Measurements from ENCODE around the gene TEX35. TPM values are rescaled to one million over a fixed set of nuclear protein-coding genes. Genes with fewer than 3 reads are reported as not detected.
"Not testable (repeated sequence)": the region's sequence is repeated elsewhere in the genome, so short reads cannot be mapped to it uniquely, and the experiment has no call there.

TEX35 gene
- total RNA-seq, 1 donor from 2014 or later: not detected

DNA sequence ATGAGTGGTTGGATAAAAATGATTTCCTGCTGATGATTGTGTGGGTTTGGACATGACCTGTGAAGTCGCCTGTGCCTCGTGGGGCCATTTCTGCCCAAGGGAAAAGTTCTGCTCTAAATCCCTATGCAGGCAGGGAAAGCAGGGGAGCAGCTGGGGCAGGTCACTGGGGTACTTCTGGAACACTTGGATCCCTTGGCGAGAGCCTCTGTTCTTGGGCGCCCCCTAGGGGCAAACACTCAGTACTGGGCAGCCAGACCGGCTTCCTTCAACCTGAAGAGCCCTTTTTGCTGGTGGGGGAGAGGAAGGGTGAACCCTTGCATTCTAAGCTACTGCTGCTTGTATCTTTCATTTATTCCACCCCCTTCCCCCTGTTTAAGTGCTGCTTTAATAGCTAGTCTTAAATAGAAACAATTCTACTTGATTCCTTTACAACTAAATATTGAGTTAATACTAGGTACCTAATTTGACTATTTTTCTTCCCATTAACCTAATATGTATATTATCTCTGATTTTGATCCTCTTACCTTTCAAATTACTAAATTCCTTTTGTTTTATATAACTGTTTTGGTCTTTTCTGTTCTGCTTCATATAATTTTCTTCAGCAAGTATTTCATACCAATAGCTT, 11.1 kb upstream of the TEX35 start:
- no peak overlapping the region for H3K4me2 ChIP-seq (ENCODE audit: low read length)
- FAIRE-seq (no peak), DNase-seq (ENCODE audit: low read depth) (peak; percentile 22)
- Mint-ChIP-seq H3K27me3 (ENCODE audit: low read depth, unreplicated experiment) (peaks cover 21% of the 10 kb centered on the region), H3K4me3 (ENCODE audit: unreplicated experiment) (no peak overlapping the region), H3K27ac (ENCODE audit: unreplicated experiment) (no peak overlapping the region), H3K4me1 (ENCODE audit: low read depth, unreplicated experiment) (no peaks in the 10 kb centered on the region), H3K9me3 (ENCODE audit: unreplicated experiment) (no peaks in the 10 kb centered on the region), H3K36me3 (ENCODE audit: low read depth, unreplicated experiment) (no peaks in the 10 kb centered on the region)
- H3K27ac ChIP-seq (ENCODE audit: low read depth, low read length): no peak overlapping the region
- no peaks in the 10 kb centered on the region for H4K20me1 ChIP-seq (ENCODE audit: insufficient read depth, low read length)
- H3K79me2 ChIP-seq (ENCODE audit: insufficient read depth, low read length): no peaks in the 10 kb centered on the region
- H3K9ac ChIP-seq (ENCODE audit: low read length): no peak overlapping the region
- no peak overlapping the region for H2AFZ ChIP-seq (ENCODE audit: low read depth, low read length)
- H3K4me1 ChIP-seq (ENCODE audit: insufficient read depth, low read length): no peaks in the 10 kb centered on the region
- TF ChIP-seq EZH2 (IDR thresholded peaks at IDR 0.05; ENCODE audit: insufficient read depth, low read length): no peak
- TF ChIP-seq, protein P1, sequence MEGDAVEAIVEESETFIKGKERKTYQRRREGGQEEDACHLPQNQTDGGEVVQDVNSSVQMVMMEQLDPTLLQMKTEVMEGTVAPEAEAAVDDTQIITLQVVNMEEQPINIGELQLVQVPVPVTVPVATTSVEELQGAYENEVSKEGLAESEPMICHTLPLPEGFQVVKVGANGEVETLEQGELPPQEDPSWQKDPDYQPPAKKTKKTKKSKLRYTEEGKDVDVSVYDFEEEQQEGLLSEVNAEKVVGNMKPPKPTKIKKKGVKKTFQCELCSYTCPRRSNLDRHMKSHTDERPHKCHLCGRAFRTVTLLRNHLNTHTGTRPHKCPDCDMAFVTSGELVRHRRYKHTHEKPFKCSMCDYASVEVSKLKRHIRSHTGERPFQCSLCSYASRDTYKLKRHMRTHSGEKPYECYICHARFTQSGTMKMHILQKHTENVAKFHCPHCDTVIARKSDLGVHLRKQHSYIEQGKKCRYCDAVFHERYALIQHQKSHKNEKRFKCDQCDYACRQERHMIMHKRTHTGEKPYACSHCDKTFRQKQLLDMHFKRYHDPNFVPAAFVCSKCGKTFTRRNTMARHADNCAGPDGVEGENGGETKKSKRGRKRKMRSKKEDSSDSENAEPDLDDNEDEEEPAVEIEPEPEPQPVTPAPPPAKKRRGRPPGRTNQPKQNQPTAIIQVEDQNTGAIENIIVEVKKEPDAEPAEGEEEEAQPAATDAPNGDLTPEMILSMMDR (IDR thresholded peaks at IDR 0.05; ENCODE audit: insufficient read depth, low read depth, low read length): peak; percentile 81
- H3K4me3 ChIP-seq (ENCODE audit: insufficient read depth, low read depth, low read length): no peak overlapping the region
- H3K36me3 ChIP-seq (ENCODE audit: insufficient read depth, low read length): no peaks in the 10 kb centered on the region
- H3K27me3 ChIP-seq (ENCODE audit: insufficient read depth, low read length): no peaks in the 10 kb centered on the region
- no peaks in the 10 kb centered on the region for H3K9me3 ChIP-seq (ENCODE audit: insufficient read depth, low read depth, low read length)

DNA sequence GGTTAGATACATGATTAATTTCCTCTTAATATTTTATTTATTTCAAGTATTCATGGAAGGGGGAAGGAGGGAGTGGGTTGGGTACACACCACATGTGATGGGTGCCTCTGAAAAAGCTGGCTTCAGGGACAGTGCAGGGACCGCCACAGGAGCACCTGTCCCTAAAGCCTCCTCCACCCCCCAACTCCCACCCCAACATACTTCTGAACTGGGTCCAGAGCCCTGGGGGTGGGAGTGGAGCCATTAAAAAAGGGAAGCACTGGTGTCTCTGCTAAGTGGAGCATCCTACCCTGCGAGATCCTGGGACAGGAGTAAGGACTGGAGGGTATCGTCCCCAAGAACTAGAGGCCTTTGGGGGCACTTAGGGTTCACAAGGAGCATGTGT, 10.6 kb upstream of the TEX35 start:
- H3K36me3 Mint-ChIP-seq (ENCODE audit: low read depth, unreplicated experiment): no peaks in the 10 kb centered on the region
- peaks cover 2% of the 10 kb centered on the region for H3K4me1 Mint-ChIP-seq (ENCODE audit: low read depth, unreplicated experiment)
- DNase-seq (ENCODE audit: low read depth) (no peak), FAIRE-seq (no peak)
- H3K79me2 ChIP-seq (ENCODE audit: insufficient read depth, low read length): no peaks in the 10 kb centered on the region
- no peak overlapping the region for H2AFZ ChIP-seq (ENCODE audit: low read depth, low read length)
- H3K27me3 ChIP-seq (ENCODE audit: insufficient read depth, low read length): no peaks in the 10 kb centered on the region
- H3K9ac ChIP-seq (ENCODE audit: low read length): no peak overlapping the region
- no peak for TF ChIP-seq EZH2 (IDR thresholded peaks at IDR 0.05; ENCODE audit: insufficient read depth, low read length)
- TF ChIP-seq, protein P1 (IDR thresholded peaks at IDR 0.05; ENCODE audit: insufficient read depth, low read depth, low read length): no peak
- no peak overlapping the region for H3K27ac Mint-ChIP-seq (ENCODE audit: unreplicated experiment)
- H3K36me3 ChIP-seq (ENCODE audit: insufficient read depth, low read length): no peaks in the 10 kb centered on the region
- no peaks in the 10 kb centered on the region for H4K20me1 ChIP-seq (ENCODE audit: insufficient read depth, low read length)
- H3K9me3 ChIP-seq (ENCODE audit: insufficient read depth, low read depth, low read length): no peaks in the 10 kb centered on the region
- H3K9me3 Mint-ChIP-seq (ENCODE audit: unreplicated experiment): no peaks in the 10 kb centered on the region
- no peak overlapping the region for H3K27ac ChIP-seq (ENCODE audit: low read depth, low read length)
- no peak overlapping the region for H3K4me2 ChIP-seq (ENCODE audit: low read length)
- peaks cover 25% of the 10 kb centered on the region for H3K27me3 Mint-ChIP-seq (ENCODE audit: low read depth, unreplicated experiment)
- H3K4me3 Mint-ChIP-seq (ENCODE audit: unreplicated experiment): no peak overlapping the region
- H3K4me3 ChIP-seq (ENCODE audit: insufficient read depth, low read depth, low read length): no peak overlapping the region
- H3K4me1 ChIP-seq (ENCODE audit: insufficient read depth, low read length): no peaks in the 10 kb centered on the region

DNA sequence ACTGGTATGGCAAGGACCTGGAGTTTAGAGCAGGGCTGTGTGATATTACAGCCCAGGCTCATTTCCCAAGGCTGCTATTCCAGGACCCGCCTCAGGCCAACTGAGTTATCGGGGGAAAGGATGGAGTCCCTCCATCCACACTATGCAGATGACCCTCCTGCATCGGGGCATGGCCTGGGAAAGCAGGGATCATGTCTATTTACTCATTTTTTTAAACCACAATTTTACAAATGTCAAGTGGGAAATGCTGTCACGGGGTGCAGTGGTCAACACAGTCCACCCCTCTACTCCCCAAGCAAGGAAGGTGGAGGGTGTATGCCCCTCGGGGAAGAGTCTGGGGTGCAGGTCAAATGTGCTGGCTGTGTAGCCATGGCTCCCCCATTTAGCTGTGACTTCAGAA, 10.1 kb upstream of the TEX35 start:
- Histone ChIP-seq H3K36me3 (ENCODE audit: insufficient read depth, low read length) (no peaks in the 10 kb centered on the region), H3K9me3 (ENCODE audit: insufficient read depth, low read depth, low read length) (no peaks in the 10 kb centered on the region), H3K4me1 (ENCODE audit: insufficient read depth, low read length) (no peaks in the 10 kb centered on the region), H2AFZ (ENCODE audit: low read depth, low read length) (no peak overlapping the region), H3K4me3 (ENCODE audit: insufficient read depth, low read depth, low read length) (no peak overlapping the region), H3K27ac (ENCODE audit: low read depth, low read length) (no peak overlapping the region), H3K4me2 (ENCODE audit: low read length) (no peak overlapping the region), H4K20me1 (ENCODE audit: insufficient read depth, low read length) (no peaks in the 10 kb centered on the region), H3K27me3 (ENCODE audit: insufficient read depth, low read length) (no peaks in the 10 kb centered on the region), H3K79me2 (ENCODE audit: insufficient read depth, low read length) (no peaks in the 10 kb centered on the region), H3K9ac (ENCODE audit: low read length) (no peak overlapping the region)
- peaks cover 2% of the 10 kb centered on the region for H3K9me3 Mint-ChIP-seq (ENCODE audit: unreplicated experiment)
- DNase-seq (ENCODE audit: low read depth): no peak
- H3K27ac Mint-ChIP-seq (ENCODE audit: unreplicated experiment): no peak overlapping the region
- peaks cover 25% of the 10 kb centered on the region for H3K27me3 Mint-ChIP-seq (ENCODE audit: low read depth, unreplicated experiment)
- peaks cover 2% of the 10 kb centered on the region for H3K4me1 Mint-ChIP-seq (ENCODE audit: low read depth, unreplicated experiment)
- no peak for FAIRE-seq
- no peak overlapping the region for H3K4me3 Mint-ChIP-seq (ENCODE audit: unreplicated experiment)
- TF ChIP-seq EZH2 (IDR thresholded peaks at IDR 0.05; ENCODE audit: insufficient read depth, low read length): no peak
- TF ChIP-seq, protein P1 (IDR thresholded peaks at IDR 0.05; ENCODE audit: insufficient read depth, low read depth, low read length): no peak
- H3K36me3 Mint-ChIP-seq (ENCODE audit: low read depth, unreplicated experiment): no peaks in the 10 kb centered on the region

DNA sequence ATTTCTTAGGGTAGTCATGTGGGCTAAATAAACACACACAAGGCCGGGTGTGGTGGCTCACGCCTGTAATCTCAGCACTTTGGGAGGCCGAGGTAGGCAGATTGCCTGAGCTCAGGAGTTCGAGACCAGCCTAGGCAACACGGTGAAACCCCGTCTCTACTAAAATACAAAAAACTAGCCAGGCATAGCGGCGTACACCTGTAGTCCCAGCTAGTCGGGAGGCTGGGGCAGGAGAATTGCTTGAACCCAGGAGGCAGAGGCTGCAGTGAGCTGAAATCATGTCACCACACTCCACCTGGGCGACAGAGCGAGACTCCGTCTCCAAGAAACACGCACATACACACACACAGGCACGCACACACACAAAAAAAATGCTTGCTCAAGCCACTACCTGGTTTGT, 9.6 kb upstream of the TEX35 start:
- not testable (repeated sequence) for H4K20me1 ChIP-seq (ENCODE audit: insufficient read depth, low read length); H3K4me3 ChIP-seq (ENCODE audit: insufficient read depth, low read depth, low read length); H3K4me2 ChIP-seq (ENCODE audit: low read length); FAIRE-seq; H3K27ac Mint-ChIP-seq (ENCODE audit: unreplicated experiment); H3K9ac ChIP-seq (ENCODE audit: low read length); H3K36me3 ChIP-seq (ENCODE audit: insufficient read depth, low read length); H3K9me3 ChIP-seq (ENCODE audit: insufficient read depth, low read depth, low read length); H3K9me3 Mint-ChIP-seq (ENCODE audit: unreplicated experiment); H2AFZ ChIP-seq (ENCODE audit: low read depth, low read length); H3K36me3 Mint-ChIP-seq (ENCODE audit: low read depth, unreplicated experiment); H3K27me3 ChIP-seq (ENCODE audit: insufficient read depth, low read length); H3K4me1 Mint-ChIP-seq (ENCODE audit: low read depth, unreplicated experiment); H3K4me1 ChIP-seq (ENCODE audit: insufficient read depth, low read length); H3K79me2 ChIP-seq (ENCODE audit: insufficient read depth, low read length); H3K27ac ChIP-seq (ENCODE audit: low read depth, low read length); DNase-seq (ENCODE audit: low read depth); H3K4me3 Mint-ChIP-seq (ENCODE audit: unreplicated experiment)
- peaks cover 25% of the 10 kb centered on the region for H3K27me3 Mint-ChIP-seq (ENCODE audit: low read depth, unreplicated experiment)
